Ishikawa (cell line): ENCODE results near the gene TOR4A.

ENCODE experiments used
- CEBPB ChIP-seq: IDR thresholded peaks from 2 replicates; pipeline ENCODE4 v1.6.1; 2012
- CREB1 ChIP-seq: IDR thresholded peaks from 2 replicates; pipeline ENCODE4 v1.6.1; 2012; ENCODE audit warnings: low read depth
- EGR1 ChIP-seq: IDR thresholded peaks from 2 replicates; pipeline ENCODE4 v1.6.1; 2012
- EP300 ChIP-seq: IDR thresholded peaks from 2 replicates; pipeline ENCODE4 v1.6.1; 2012; ENCODE audit warnings: borderline replicate concordance
- FOXM1 ChIP-seq: IDR thresholded peaks from 2 replicates; pipeline ENCODE4 v1.6.1; 2012; ENCODE audit warnings: low read depth, borderline replicate concordance
- NFIC ChIP-seq: IDR thresholded peaks from 2 replicates; pipeline ENCODE4 v1.6.1; 2012
- RAD21 ChIP-seq: IDR thresholded peaks from 2 replicates; pipeline ENCODE4 v1.6.1; 2012; ENCODE audit warnings: low read depth
- REST ChIP-seq: IDR thresholded peaks from 2 replicates; pipeline ENCODE4 v1.6.1; 2012; ENCODE audit warnings: low read depth, mild to moderate bottlenecking
- TAF1 ChIP-seq: IDR thresholded peaks from 2 replicates; pipeline ENCODE4 v1.6.1; 2012; ENCODE audit warnings: low read depth, mild to moderate bottlenecking
- TCF12 ChIP-seq: IDR thresholded peaks from 2 replicates; pipeline ENCODE4 v1.6.1; 2012; ENCODE audit warnings: low read depth
- TEAD4 ChIP-seq: IDR thresholded peaks from 2 replicates; pipeline ENCODE4 v1.6.1; 2012
- USF1 ChIP-seq: IDR thresholded peaks from 2 replicates; pipeline ENCODE4 v1.6.1; 2012
- YY1 ChIP-seq: IDR thresholded peaks from 2 replicates; pipeline ENCODE4 v1.6.1; 2012; ENCODE audit warnings: low read depth
- ZBTB7A ChIP-seq: IDR thresholded peaks from 2 replicates; pipeline ENCODE4 v1.6.1; 2012; ENCODE audit warnings: low read depth
- TF ChIP-seq, protein P1 (sequence below): IDR thresholded peaks from 2 replicates; pipeline ENCODE4 v1.6.1; 2012

Gene TOR4A

GRCh38 chr9:137286975-137287383, 9.5 kb downstream of the TOR4A start:
- TF ChIP-seq REST (no peak), FOXM1 (no peak), RAD21 (peak; percentile 91), USF1 (0 out of 2 replicates have a peak, but pooled peaks have one; percentile 28)
- TF ChIP-seq, protein P1, sequence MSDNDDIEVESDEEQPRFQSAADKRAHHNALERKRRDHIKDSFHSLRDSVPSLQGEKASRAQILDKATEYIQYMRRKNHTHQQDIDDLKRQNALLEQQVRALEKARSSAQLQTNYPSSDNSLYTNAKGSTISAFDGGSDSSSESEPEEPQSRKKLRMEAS, result peak; percentile 74

DNA sequence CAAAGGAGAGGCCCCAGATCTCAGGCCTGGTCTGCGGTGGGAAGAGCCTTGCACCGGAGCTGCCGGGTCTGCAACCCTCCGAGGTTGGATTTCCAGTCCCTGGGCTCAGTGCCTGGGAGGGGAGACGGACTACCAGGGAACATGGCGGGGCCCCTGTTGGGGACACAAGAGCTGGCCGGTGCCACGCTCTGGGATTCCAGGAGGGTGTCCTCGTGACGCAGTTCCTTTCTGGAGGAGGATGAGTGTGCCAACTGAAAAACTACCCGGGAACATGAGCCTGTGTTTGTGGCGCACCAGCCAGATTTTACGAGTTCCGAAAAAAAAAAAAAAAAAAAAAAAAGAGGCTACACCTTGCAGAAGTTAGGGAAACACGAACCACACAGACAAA, 15.6 kb downstream of the TOR4A start:
- TF ChIP-seq CREB1 (no peak), REST (no peak), CEBPB (no peak)

GRCh38 chr9:137293482-137294090, 16.1 kb downstream of the TOR4A start:
- TF ChIP-seq, protein P1, result no peak
- TF ChIP-seq RAD21, result no peak
- no peak for TF ChIP-seq TCF12
- no peak for TF ChIP-seq EP300
- TF ChIP-seq USF1, result no peak
- no peak for TF ChIP-seq FOXM1
- TF ChIP-seq NFIC, result no peak
- no peak for TF ChIP-seq EGR1
- TF ChIP-seq TEAD4, result no peak
- TF ChIP-seq YY1, result no peak
- TF ChIP-seq TAF1, result no peak

DNA sequence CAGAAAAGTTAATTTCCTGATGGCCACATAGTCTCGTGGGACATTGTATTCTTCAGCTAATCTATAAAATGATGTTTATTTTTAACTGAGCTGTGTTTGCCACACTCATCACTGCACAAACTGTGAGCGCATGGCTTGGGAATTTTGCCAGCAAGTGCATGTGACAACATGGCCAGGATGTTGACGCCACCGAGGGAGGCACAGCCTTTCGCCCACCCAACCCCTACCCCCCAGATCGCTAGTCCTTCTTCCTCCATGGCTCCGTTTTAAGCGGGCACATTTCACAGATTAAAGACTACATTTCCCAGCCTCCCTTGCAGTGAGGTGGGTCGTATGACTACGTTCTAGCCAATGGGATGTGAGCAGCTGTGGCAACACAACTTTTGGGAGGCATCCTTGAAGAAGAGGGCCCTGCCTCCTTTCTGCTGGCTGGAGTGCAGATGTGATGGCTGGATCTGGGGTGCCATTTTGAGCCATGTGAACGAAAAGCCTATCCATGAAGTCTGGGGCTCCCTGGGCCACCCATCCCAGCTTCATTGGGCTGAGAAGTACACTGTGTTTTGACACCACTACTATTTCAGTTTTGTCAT, 16.7 kb downstream of the TOR4A start:
- no peak for TF ChIP-seq ZBTB7A
- TF ChIP-seq TCF12, result 0 out of 2 replicates have a peak, but pooled peaks have one; percentile 22
- TF ChIP-seq USF1, result peak; percentile 91

GRCh38 chr9:137294681-137295237, 17.2 kb downstream of the TOR4A start:
- TF ChIP-seq RAD21, result peak; percentile 39
- TF ChIP-seq, protein P1, result 0 out of 2 replicates have a peak, but pooled peaks have one; percentile 5
- TF ChIP-seq NFIC, result no peak
- no peak for TF ChIP-seq REST
